ENCODE results near the gene CDC26.
"Not testable (repeated sequence)": the region's sequence is repeated elsewhere in the genome, so short reads cannot be mapped to it uniquely, and the experiment has no call there.

Gene CDC26

DNA sequence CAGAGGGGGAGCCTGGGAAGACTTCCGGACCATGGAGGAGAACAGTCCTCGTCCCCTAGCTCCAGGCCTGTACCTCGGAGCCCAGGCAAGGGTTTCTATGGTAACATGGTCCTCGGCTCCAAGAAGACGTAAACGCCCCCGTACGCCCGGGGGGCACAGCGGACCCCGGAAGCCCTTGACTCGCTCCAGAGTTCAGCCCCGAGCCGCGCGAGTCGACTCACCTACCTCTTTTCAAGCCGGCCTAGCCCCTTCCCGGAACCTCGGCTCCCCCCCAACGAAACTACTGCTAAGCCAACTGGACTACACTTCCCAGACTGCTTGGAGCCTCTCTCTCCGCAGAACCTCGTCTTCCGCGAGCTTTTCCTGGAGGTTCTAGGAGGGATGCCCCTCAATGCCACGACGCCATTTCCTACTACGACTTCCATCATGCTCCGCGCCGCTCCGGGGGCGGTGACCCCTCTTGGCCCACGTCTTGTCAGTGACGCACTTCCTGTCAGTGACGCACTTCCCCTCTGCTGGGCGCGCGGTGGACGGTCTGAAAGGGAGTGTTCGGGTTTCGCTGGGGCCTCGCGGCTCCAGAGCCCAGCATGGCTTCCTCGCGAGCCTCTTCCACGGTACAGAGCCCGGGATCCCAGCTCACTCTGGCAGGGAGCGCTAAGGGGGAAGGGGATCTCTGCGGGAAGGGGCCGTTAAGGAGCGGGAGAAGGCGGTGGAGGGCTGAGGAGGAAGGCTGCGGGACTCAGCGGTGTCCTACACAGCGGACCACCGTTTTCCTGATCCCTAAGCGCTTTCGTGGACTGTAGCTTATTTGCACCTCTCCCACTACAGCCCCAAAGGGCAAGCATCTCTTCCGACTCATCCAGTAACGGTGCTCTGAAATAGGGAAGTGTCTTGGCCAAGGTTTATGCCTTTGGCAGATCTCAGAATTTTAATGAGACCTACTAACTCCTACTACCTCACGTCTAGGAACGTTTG, at the start of gene CDC26, which contains the start of gene PRPF4:
Gene CDC26, minus strand, starts transcription at position 416 of the 975 bp plus-strand sequence. CDS start 3,065 bp downstream, outside the sequence.
Gene PRPF4, plus strand, starts transcription at position 502 of the 975 bp plus-strand sequence. Its CDS starts 86 bp downstream, at position 588.
- DNase-seq = peak; percentile 94

DNA sequence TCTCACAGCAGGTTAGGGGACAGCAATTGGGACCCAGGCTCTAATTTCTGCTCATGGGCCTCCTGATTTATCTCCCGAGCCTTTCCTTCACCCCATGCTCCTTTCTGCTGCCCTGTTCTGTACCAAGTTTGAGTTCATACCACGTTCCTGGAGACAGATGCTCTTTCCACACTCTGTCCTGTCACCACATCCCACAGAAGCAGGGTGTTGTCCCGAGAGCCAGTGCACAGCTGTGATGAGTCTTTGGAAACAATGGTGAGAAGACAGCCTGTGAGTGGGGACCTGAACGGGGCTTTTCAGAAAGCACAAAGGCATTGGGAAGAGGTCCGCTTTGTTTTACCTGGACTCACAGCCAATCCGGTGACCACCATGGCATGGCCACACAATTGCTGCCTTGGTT, 47.3 kb upstream of the CDC26 start:
- no peak for DNase-seq

GRCh38 chr9:113320051-113320450, 44.7 kb upstream of the CDC26 start:
- DNase-seq = no peak

DNA sequence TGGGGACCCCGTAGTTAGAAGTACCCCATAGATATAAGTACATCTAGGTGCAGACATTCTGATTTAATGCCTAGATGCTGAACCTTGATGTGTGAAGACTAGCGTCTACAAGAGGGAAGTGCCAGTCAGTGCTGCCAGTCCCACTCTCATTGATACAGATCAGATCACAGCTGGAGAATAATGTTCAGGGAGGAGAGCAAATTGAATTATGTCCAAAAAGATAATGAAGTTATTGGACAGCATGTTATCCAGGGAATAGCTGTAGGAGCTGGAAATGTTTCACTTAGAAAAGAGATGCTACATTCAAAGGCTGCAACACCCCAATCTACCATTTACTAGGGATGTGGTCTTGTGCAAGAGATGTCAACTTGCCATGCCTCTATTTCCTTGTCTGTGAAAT, 43.7 kb upstream of the CDC26 start:
- no peak for DNase-seq

GRCh38 chr9:113317777-113318176, 42.4 kb upstream of the CDC26 start:
- no peak for DNase-seq

- no peak for DNase-seq
Measured at GRCh38 chr9:113316030-113316429, 40.7 kb upstream of the CDC26 start.

GRCh38 chr9:113315231-113315630, 39.9 kb upstream of the CDC26 start:
- no peak for DNase-seq

DNA sequence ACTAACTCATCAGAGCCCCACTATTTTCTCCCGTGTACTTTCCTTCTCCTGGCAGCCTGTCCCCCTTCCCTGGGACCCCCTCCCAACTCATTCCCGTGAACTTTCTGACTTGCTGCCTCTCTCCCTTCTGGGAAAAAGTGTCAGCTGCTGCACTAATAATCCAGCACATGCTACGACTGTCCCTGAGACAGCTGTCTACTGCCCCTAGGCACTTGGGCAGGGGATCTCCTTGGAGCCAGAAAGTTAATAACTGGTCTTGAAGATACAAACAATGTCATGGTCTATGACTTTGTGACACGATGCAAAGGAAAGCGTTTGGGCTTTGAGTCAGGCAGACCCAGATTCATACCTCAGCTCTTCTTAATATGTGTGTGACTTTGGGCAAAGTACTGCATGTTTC, 37.9 kb upstream of the CDC26 start:
- no peak for DNase-seq

DNA sequence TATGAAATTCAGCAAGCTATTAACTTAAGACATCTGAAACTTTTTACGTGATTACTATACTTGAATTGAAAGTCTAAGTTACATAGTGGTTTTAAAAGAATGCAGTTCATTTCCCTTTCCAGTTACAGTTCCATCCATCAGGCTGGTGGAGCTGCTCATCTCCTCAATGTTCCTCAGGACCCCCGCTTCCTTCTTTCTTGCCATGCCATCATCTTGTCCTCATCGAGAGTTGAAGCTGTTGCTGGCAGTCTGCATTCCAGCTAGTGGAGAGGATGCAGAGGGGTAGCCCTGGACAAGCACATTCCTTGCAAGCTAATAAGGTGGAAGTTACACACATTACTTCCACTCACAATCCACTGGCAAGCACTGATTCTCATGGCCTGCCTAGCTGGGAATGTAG, 36.6 kb upstream of the CDC26 start:
- DNase-seq = no peak

DNA sequence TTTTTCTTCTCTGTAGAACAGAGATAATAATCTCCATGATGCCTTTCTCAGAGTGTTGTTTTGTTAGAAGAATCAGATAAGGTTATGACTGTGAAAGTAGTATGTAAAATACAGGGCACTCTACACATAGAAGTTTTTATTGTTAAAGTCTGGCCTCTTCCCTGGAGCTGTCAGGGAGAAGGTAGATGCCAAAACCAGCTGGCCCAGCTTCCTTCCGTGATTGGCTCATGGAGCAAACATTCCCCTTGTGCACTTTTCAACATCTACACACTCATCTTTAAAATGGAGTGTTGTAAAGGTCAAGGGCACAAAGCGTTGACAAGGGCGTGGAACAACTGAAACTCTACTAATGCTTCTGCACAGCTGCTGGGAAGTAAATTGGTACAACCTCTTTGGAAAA, 35.2 kb upstream of the CDC26 start:
- DNase-seq = no peak

DNA sequence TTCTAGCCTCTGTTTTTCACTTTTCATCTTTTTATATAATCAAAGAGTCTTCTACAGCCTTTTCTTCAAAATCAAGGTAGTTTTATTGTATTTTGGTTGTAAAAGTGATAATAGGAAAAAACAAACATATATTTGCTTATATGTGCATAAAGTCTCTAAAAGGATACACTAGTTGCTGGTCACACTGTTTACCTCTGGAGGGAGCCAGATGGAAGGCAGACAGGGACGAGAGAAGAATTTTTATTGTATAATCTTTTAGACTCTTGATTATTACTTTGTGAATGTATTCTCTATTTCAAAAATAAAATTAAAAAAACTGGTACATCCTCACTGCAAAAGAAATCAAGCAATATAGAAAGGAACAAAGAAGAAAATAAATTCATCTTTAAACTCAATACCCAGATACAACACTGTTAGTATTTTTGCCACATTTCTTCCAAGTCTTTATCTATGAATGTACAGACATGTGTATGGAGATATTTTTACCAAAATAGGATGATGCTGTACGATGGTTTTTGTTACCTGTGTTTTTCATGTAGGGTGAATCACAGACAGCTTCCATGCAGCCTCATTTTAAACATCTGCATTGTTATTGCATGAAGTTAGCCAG, 33.9 kb upstream of the CDC26 start:
- no peak for DNase-seq

- DNase-seq = no peak
Measured at GRCh38 chr9:113307396-113307975, 32.1 kb upstream of the CDC26 start.

GRCh38 chr9:113306566-113306965, 31.2 kb upstream of the CDC26 start:
- DNase-seq = no peak

- DNase-seq = no peak
Measured at GRCh38 chr9:113302792-113303418, 27.5 kb upstream of the CDC26 start, which contains the start of gene RNF183. TSS of gene RNF183 (minus strand) at chr9:113303376. CDS start at chr9:113298184, 5,192 bp downstream.

GRCh38 chr9:113301548-113301947, 26.2 kb upstream of the CDC26 start:
- no peak for DNase-seq

DNA sequence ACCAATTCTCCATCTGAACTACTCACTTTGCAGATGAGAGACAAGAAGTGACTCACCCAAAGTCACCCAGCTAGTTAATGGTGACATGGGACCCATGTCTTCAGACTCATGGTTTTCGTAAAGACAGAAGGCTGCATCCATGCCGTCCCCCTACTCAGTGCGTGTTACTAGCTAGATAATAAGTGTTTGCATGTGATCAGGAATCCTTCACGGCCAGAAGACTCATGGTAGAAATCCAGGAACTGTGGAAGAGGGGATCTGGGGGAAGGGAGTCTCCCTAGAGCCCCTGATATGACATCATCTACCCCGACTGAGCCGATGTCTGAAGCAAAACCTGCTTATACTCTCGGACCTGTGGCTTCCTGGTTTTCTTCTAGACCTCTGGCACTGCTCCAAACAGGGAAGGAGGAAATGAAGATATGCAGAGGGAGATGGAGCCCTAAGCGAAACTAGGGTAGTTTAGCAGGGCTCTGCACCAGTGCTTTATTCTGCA, 24.5 kb upstream of the CDC26 start:
- no peak for DNase-seq

DNA sequence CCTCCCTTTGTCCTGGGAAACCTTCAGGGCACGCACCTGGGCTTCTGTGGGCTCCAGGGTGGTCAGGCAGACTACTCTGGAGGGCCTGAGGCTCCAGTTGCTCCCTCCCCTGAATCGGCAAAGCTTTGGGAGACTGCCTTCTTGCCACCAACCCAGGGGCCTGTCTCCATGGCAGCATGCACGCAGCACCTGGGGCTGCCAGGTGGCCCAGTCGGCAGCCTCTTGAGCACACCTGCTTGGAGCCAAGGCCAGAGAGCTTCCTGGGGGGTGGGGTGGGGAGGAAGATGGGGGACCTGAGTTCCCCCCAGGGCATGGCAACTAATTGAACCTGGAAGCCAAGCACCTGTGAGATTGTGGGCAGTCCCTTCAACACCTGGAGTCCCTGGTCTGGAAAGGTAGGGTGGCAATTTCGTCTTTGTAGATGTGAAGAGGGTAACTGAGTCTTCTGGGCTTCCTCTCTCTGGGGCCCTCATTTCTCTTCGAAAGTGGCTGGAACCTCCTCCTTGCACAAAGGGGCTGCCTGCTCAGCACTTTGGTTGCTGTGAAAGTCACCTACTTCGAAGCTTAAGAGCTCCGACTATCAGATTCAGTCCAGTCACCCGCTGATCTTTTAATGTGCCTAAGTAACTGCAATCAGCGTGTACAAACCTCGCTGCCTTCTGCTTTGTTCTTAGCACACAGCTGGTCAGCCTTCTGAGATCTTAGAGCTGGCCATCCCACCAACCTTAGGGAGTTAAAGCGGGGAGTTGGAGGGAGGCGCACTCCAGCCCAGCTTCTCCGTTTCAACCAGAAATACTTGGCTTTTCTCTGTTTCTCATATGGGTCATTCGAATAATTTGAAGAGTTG, 23.8 kb upstream of the CDC26 start:
- DNase-seq = no peak

DNA sequence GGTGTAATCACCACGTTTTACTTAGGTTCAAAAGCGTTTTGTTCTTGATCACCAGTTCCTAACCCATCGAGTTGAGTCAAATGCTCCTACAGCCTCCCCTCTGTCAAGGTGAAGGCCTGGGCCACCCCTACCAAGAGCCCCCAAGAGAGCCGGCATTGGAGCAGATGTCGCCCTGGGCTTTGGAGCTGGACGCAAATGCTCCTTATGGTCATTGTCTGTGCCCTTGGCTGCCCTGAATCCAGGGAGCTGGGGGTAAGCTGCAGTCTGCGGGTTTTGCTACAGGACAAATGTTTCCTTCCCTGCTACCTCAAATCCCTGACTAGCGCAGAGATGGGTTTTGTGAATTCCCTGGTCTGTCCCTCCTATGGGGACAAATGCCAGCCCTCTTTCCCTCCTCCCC, 22.9 kb upstream of the CDC26 start:
- DNase-seq = no peak

DNA sequence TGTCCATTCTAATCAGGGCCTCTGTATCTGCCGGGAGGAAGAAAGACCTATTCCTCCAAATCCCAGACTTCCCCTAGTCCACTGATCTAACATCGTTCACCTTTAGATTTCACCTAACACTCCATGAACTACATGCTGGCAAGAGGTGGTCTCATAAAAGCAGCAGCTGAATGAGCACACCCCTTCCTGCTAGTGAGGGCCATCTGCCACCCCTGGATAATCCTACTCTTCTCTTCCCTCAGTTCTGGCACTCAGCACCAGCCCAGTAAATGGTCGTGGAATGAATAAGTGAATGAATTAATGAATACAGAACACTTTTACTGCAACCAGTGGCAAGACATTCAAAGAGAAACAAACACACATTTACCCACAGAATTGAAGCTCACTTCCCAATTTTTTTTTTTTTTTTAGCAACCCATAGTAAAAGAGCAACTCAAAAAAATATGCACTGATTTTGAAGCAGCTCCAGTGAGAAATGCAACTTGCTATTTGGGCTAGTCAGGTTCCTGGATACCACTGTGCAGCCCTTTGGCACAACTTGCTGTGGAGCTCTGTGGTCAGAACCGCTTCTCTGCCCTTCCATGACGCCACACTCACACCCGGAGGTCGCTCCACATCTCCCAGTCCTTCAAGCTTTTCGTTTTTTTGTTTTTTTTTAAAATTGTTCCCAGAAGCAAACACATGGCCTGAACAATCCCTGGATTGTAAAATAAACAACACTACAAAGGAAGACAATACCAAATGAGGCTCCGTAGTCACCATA, 21.6 kb upstream of the CDC26 start:
- DNase-seq = no peak

DNA sequence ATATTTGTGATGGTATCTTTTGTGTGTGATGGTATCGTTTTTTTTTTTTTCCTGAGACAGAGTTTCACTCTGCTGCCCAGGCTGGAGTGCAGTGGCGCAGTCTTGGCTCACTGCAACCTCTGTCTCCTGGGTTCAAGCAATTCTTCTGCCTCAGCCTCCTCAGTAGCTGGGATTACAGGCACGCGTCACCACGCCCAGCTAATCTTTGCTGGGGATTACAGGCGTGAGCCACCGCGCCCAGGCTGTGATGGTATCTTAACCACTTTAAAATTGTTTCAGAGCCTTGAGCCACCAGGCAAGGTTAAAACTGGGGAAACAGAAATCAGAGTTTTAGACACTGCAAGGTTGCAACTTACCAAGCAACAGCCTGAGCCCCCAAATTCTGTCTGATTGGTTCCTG, 20.9 kb upstream of the CDC26 start:
- not testable (repeated sequence) for DNase-seq

- DNase-seq = no peak
Measured at GRCh38 chr9:113293285-113293878, 18.0 kb upstream of the CDC26 start.

Data from activated CD4-positive, alpha-beta T cell treated with anti-CD3 and anti-CD28 coated beads, Interleukin-2, amount 50 U/mL, for 1 hour (primary cell).